ENCODE measurements around the gene OR52E2.

Gene OR52E2

GRCh38 chr11:5036669-5037068 lies 22.8 kb downstream of the OR52E2 start:
- intact Hi-C loops (cut with DNase I): no loop called here
- no peak for DNase-seq

GRCh38 chr11:5021996-5022395 lies 37.4 kb downstream of the OR52E2 start:
- no peak for DNase-seq
- intact Hi-C loops (cut with DNase I): no loop called here

- DNase-seq: no peak
- intact Hi-C loops (cut with DNase I): no loop called here
Measured at GRCh38 chr11:5013012-5013411, 46.4 kb downstream of the OR52E2 start.

- no peak for DNase-seq
- intact Hi-C loops (cut with DNase I): no loop called here
Measured at GRCh38 chr11:5011254-5011653, 48.2 kb downstream of the OR52E2 start.
